Activated gamma-delta T cell (primary cell): ENCODE measurements around the gene TSPAN31.

Source experiments
- DNase-seq: peaks from one replicate; lab custom pipeline; 2025; lab: John Stamatoyannopoulos, UW

TSPAN31 gene

DNA sequence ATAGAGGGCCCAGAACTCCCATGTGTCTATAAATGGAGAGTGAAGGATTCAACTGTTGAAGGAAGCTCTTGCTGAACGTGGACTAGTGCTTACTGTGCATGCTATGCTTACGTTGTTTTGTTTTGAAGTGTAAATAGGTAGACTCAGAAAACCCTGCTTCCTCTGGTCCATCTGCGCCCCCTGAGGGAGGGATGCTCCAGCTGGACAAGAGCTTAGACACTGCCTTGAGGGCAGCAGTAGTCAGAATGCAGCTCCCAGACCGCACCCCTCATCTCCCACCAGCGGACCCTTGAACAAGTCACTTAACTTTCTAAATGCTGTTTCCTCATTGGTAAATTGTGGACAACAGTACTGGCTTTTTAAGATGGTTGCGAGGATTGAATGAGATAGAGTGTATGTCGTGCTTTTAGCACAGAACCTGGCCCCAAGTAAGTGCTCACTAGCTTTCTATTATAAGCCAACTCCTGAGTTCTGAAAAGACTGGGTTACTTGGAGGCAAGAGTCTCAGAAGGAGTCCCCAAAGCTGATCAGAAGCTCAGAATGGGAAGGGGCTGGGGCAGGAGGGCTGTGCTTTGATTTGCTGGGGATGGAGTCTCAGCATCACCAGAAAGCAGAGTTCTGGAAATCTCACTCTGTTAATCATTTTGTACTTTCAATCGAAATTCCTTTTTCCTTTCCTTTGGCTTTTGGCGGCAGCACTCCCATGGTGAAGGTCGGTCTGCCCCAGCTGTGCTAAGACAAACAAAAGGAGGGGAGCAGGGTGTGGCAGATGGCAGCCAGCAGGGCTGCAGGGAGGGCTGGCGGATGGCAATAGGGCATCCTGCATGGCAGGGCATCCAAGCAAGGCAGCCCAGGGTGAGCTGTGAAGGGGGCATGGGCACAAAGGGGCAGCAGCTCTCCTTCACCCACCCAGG is 21.9 kb upstream of the TSPAN31 start:
- DNase-seq, result no peak

DNA sequence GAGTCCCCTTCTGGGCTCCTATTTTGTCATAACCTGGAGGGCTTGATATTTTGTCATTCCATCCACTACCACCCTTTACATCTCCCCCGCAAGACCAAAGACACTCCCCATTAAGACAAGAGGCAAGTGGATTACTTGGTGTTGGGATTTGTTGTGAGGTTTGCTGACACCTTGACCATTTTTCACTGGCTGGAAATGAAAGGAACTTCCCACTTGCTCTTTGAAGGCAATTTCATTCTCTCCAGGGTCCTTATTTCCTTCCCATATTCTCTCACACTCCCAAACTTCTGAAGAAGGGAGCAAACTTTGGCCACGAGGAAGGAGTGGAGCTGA is 21.2 kb upstream of the TSPAN31 start:
- no peak for DNase-seq

DNA sequence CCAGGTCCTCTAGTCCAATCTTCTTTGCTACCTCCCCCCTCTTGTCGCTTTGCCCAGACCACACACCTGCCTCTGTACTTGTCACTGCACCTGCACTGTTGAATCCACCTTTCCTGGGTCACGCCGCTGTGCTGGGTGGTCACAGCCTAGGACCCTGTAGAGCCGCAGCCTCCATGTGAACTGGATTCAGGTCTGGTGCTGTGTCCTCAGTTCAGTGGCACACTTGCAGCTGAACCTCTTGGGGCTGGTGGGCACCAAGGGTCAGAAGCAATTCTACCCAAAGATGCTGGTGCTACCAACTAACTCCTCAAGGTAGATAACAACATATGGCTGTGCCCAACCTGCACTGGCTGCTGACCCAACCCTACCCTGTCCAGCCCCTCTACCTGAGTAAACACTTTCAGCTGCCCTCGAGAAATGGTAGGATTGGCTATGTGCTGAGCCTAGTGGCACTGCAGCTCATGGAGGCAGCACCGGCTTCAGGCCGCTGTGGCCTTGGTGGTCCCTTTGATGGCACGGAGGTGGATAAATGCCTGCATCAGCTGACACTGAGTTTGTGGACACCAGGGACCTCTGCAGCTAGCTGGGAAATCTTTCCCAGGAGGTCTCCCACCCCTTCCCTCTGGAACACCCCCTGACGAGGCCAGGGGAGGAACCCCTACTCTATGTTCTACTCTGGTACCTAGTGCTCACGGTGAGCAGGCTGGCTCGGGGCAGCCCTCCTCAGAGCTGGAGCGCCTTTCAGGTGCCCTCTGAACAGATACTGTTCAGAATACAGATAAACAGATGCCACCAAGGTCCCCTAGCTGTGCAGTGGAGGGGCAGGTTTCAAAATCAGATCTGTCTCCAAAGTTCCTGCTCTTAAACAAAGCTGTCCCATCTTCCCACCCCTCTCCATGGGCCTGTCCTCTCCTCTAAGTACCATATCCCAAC is 20.6 kb upstream of the TSPAN31 start:
- DNase-seq, result no peak

DNA sequence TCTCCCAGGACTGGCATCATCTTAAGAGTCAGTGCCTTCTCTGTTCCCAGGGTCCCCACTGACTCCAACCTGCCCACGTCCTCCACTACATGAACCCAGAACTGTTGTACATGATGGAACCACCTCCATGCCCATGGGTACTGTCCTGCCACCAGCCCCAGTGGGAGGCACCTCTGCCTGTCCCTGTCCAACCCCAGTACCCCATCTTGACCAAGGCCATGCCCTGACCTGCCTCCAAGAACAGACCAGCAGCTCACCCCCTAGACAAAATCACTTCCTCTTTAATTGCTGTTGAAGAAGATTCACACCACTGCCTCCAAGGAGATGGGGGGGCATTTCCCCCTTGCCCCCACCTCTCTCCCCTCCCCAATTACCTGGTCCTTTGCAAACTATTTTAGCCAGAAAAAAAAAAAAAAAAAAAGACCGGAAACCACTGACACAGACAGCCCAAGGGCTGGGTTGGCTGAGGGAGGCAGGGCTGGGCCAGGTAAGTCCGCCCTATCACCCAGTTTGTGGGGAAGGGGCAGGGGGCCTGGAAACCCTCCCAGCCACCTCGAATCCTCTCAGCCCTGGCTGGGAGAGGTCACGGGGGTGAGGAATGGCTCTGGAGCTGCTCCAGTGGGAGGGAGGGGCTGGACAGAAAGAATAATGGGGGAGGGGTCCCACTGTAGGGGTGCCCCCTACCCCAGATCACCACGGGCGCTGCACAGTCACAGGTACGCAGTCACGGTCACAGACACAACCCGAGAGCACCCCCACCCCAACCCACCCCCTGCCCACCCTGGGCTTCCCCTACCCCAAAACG is 19.7 kb upstream of the TSPAN31 start:
- no peak for DNase-seq

DNA sequence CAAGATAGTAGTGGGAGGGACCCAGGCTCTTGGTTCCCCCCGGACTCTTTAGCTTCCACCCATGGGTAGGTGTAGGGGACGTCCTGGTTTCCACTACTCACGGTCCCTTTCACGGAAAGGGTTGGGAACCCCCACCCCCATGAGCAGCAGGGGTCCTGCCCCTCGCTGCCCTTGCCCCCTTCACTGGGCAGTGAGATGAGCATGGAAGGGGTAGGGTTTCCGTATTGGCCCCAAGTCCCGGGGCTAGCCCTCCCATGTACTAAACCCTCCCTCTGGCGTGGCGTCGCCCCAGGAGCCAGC is 19.0 kb upstream of the TSPAN31 start:
- DNase-seq, result no peak

DNA sequence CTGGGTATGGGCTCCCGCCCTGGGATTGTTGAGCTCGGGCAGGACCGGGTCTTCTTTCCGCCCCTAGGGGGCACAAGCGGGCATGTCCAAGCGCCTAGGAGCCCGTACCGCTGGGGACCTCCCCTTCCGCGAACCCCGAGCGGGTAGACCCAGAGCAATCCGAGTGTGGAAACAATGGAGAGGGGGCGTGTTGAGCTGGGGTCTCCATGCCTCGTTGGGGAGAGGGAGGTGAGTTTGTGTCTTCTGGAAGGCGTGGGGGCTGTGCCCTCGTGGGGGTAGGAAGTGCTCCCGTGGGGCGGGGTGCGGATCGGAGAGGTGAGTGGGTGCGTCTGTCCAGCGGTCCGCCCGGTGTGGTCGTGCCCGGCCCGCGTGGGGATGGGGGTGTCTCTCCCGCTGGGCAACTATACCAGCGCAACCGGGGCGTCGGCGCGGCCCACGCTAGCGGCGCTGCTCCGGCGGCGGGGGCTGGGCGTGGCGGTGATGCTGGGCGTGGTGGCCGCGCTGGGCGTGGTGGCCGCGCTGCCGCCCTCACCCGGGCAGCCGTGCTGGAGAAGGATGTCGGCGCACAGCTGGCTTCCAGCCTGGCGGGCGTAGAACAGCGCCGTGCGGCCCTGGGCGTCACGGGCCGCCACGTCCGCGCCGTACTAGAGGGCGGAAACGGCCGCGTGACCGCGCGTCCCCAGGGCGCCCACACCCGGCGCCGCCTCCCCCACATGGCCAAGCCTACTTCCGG is 18.5 kb upstream of the TSPAN31 start:
- no peak for DNase-seq

DNA sequence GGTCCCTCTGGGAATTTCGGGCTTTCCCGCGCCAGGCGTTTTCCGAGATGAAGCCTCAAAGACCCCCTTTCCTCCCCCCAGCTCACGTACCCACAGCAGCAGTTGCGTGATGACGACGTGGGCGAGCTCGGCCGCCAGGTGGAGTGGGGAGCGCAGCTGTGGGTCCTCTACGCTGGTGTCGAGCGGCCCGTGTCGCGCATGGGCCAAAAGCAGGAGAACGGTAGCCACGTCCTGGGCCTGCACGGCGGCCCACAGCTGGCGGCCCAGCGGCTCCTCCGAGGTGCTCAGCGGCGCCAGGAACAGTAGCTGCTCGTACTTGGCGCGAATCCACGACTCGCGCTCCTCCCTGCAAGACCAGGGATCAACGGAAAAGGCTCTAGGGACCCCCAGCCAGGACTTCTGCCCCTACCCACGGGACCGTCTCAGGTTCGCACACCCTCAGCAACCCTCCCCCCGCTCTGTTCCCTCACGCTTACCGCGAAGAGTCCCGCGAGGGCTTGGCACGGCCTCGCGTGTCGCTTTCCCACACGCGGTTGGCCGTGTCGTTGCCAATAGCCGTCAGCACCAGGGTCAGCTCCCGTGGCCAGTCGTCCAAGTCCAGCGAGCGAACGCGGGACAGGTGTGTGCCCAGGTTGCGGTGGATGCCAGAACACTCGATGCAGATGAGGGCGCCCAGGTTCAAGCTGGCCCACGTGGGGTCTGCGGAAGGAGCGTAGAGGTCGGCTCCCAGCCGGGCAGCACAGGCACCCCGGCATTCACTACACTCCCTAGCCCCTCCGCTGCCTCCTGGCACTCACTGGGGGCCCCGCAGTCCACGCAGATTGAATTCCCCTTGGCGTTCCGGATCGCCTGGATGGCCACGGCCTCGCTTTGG is 17.7 kb upstream of the TSPAN31 start:
- DNase-seq, result no peak

DNA sequence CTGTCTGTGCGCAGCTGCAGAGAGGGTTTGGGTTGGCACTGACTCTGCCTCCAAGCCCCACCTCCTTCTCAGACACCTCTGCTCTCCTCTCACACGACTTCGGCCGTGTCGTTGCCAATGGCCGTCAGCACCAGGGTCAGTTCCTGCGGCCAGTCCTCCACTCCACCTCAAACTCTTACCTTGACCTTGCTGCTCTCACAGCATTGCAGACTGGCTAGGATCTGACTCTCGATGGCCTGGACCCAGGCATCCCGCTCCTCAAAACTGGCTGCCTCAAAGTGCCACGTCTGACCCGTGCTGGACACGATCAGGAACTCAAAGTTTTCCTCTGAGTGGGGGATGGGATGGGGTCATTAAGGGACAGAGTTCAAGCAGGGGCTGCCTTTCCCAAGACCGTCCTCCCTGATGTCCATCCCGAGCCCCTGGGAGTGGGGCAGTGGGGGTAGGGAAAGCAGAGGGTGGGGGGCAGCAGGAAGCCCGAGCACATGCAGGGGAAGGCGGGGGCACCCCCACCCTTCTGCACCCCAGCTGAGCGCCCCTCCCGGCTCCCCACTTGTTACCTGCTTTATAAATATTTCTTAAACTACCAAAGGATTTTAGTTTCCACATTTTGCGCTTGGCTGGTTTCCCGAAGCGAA is 17.0 kb upstream of the TSPAN31 start:
- no peak for DNase-seq

DNA sequence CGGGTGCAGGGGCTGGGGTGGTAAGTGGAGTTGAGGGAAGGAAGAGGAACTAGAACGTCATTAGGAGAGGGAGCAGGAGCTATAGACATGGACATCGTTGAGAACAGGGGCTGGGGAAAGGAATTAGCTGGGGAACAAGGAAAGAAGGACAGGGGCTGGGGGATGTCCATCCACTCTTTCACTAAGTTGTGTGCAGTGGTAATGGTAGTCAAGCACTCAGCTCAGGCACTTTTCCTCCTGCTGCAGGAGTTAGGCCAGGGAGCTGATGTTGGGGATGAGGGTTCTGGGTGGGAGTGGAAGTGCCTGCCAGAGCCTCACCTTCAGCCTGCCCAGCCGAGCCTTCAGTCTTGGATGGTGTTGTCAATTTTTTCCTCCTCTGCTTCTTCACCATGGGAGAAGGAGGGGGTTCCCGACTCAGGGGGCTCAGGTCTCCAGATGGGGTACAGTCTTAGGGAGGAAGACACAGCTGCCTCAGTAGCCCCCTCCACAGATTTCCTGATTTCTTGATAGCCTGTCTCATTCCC is 15.5 kb upstream of the TSPAN31 start:
- DNase-seq, result no peak

DNA sequence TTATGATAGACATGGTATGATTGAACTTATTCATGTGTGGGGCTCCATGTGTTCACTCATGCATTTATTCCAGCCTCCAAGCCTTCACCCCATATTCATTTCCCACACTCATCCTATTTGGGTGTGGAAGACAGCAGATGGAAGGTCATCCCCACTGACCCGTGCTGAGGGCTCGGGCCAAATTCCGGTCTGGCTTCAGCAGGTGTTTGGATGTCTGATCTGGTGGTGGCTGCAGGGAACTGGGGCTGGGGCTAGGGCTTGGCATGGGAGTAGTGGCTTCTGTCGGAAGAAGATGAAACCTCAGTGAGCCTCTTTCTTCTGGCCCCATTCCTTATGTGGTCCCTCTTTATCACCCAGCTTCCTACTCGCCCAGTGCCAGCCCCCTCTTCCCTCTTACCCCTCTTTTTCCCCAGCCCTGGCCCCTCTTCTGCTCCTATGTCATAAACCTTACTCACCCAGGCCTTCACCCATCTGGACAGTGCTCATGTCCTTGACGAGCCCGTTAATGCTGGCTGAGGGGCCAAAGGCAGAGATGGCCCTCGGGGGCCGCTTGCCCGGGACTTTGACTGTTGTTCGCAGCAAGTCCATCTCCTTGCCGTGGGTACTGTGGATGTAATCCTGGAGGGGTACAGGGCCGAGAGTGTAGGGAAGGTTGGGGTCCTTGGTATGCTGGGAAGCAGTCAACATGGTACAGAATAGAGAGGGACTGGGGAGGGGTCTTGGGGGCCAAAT is 14.3 kb upstream of the TSPAN31 start:
- no peak for DNase-seq

DNA sequence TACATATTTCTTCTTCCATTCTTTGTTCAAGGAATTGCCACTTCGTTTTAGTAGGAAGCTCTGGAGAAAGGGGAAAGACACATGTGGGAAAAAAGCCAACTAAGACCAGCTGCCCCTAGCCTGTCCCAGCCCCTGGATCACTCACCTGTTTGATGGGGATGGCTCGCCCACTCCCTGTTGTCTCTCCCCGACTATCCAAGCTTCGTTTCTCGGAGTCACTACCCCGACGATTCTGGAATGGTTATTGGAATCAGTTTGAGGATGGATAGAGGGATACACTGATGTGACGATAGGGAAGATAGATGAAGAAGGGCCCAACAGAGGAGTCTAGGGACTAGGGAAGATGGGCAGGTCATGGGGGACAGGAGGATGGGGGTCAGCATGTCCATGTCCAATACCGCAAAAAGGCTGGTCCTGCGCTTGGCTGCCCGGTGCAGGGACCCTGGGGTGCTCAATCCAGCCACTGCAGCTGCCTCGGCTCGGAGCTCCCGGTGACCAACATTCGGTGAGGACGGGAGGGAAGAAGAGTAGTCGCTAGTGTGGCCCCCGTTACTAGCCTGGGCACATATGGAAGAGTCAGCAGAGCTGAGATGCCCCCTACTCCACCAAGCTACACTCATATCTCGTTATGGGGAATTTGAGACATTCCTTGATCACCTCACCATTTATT is 13.3 kb upstream of the TSPAN31 start:
- DNase-seq, result no peak

DNA sequence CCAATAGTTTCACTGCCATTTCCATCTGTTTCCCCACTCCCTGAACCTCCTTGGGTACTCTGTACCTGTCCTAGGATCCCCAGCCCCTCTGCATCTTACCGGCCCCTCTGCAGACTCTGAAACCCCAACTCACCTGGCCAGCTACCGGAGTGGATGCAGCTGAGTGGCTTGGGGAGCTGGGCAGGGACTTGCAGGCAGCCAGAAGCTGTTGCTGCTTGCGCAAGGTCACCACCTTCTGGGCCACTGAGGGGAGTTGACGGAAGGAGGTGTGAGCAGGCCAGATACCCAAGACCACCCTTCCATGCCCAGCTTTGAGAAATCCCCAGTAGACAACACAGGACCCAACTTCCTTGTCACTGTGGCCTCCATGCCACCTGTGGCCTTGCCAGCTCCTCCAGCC is 12.6 kb upstream of the TSPAN31 start:
- DNase-seq, result no peak

DNA sequence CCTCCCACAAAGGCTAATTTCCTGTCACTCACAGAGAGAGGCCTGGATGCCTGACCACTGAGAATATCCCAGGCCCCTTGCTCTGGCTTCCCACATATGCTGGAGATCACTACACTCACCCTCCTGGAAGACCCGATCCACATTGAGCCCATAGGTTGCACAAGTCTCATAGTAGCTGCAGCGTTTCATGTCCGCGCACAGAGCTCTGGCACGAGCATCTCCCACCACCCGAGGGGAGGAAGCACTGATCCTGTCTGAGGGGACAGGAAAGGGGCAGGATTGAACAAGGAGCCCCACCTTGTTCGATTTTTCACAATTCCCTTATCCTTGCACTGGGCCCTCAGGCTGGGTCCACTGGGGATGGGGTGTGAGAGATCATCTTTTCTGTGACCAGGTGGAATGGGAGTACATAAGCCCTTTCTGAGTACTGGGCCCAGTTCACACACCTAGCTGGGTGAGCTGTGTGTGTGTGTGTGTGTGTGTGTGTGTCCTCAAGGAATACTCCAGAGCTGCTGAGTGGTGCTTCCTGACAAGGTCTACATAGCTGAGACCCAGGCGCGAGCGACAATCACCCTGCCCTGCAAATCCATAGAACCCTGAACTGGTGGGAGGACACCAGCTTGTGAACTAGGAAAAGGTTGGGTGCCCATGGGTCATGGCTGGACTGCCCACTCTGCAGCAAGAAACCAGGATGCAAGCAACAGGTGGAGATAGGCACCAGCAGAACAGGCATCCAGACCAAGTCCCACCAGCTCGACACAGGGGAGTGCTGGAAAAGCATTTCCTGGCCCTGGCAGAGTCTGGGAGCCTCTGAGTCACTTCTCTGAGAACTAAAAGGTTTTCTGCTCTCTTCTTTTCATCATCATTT is 11.9 kb upstream of the TSPAN31 start:
- DNase-seq, result no peak

DNA sequence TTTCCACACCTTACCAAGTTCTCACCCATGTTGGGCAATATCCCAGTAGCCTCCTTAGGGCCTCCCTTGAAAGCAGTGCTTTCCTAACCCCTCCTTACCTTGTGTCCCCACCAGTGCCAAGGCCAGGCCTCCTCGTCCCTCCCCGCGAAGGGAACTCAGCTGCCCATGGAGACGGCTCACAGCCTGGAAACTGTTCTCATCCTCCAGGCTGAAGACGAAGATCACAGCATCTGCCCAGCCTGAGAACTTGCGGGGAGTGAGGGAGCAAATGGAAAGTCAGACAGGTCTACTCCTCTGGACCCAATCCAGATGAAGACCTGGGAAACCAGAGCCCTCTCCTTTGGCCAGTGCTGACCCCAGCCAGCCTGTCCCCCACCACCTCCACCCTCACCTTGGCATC is 10.9 kb upstream of the TSPAN31 start:
- DNase-seq, result no peak

DNA sequence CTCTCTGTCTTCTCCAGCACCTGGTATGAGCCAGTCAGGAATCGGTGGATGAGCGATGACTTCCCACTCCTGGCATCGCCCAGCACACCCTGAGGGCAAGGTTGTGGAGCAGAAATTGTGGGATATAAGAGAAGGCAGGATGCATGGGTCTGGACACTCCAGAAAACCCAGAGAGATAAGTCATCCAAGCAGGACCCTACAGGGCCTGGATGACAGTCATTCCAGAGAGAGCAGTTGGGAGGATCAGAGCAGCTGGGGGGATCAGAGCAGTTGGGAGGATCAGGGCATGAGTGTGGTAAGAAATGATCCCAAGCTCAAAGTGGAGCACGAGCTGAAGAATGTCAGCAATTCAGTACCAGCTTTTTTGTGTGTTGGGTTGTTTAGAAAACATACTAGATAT is 10.2 kb upstream of the TSPAN31 start:
- no peak for DNase-seq

DNA sequence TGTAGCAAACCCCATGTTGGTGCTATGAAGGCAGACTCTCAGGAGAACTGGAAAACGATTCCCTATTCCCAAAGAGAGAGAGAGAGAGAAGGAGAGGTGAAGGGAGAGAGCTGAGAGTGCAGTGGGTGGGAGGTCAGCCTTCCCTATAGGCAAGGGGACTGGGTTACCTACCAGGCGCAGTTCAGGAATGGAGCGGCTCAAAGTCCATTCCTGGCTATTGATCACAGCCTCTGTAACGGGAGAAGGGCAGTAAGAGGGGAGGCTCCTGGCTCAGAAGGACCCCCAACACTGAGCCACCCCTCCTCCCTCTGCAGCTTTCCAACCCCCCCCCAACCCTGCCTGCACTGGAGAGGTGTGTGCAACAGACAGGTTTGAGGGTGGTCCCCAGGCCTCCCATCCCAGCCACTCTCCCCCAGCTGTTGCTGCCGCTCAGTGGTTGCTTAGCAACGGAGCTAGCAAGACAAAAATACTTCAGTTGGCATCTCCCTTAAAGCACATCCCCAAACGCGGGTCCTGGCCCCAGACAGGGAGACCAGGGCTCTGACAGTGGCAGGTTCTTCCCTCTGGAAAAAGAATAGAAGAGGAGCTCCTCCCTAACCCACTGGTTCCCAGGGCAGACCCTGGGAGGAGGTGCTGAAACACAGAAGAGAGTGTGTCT is 9.5 kb upstream of the TSPAN31 start:
- DNase-seq, result no peak
